ENCODE measurements around the gene CDKN2AIP.
"Not testable (repeated sequence)": the region's sequence is repeated elsewhere in the genome, so short reads cannot be mapped to it uniquely, and the experiment has no call there.

The CDKN2AIP gene

DNA sequence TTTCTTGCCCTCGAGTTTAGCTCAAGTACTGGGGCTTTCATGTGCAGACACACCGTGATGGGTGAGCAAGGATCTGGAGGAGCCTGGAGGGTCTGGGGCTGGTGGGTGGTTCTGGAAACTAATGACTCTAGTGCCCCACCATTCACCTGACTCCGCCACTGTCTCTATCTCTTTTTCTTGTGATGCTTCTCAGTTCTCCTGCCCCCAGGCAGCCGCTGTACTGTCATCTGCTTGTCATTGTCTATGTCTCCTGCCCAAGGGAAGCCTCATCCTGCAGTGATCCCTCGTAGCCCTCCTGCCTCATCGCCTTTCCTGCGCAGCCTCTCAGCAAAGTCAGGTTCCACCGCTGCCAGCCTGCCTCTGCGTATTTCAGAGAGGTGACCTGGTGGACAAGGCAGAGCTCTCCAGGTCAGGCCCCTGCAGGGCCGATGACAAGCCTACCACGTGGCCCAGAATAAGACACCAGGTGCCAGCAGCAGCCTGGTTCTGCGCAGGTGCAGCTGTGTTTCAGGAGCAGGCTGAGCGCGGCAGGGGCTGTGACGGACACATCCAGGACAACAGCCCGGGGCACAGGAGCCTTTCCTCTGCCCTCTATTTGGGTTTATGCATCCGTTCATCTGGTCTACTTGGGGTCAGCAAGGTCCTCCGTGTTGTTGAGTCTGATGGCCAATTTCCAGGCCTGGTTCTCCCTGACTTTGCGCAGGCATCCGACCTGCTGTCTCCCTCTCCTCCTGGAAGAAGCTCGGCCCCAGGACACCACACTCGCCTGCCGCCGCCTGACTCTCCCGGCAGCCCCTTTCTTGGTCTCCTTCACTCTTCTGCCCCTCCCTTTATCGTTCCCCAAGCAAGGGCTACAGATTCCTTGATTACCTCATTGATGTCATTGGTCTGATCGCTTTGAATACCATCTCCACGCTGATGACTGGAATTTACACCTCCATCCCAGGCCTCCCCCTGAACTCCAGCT is 30.9 kb upstream of the CDKN2AIP start:
- DNase-seq: no peak

DNA sequence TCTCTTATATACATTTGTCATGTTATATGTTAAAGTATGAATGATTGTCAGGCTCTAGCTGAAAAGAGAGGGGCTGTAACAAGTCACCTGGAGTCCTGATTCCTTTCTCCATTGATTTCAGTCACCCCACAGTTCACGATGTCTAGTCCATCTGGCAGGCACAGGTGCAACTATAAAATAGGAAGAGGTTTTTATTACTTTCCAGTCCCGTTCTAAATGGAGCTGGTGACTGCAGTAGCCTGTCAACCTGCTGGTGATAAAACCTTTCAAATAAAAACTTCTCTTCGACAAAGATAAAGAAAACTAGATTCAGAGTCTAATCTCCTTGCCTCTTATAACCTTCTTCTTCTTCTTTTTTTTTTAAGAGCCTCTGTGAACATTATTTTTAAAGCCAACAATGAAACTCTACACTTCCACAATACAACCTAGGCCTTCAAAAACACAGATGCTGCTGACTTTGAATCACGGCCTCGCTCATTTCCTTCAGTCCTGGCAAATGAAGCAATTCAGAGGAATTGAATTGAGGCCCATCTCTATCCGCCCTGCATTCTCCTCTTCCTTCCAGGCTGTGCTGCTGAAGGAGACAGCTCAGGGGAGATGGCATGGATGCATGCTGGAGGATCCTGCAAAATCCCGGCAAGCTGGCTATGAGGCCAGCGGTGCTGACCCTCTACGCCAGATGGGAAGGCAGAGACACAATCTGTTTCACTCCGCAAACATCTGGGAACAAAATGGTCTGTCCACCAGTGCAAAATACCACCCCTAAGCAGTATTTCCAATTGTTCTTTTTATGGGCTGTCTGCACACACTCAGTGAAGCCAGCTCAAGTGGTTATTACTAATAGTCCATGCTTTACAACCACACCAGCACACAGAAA is 27.3 kb upstream of the CDKN2AIP start:
- DNase-seq: no peak

DNA sequence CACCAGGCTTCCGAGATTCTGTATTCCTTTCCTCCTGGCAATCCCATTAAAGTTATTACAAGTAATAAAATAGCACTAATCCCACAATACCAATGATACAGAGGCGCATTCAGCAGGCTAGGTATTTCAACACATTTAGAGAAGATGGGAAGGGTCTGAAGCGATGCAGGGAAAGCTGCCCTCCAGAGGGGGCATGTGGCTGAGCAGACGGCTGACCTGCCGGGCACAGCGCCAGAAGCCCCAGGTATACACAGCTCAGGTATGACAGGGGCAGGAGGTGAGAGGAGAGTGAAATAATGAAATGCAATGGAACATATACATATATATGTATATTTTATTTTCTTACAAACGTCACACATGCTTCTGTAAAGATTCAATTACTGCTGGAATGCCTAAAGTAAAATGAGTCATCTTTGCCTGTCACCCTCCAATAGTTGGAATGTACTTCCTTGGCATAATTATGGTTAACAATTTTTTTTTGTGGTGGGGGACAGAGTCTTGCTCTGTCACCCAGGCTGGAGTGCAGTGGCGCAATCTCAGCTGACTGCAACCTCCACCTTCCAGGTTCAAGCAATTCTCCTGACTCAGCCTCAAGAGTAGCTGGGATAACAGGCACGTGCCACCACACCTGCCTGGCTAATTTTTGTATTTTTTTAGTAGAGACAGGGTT is 21.3 kb upstream of the CDKN2AIP start:
- DNase-seq: no peak

DNA sequence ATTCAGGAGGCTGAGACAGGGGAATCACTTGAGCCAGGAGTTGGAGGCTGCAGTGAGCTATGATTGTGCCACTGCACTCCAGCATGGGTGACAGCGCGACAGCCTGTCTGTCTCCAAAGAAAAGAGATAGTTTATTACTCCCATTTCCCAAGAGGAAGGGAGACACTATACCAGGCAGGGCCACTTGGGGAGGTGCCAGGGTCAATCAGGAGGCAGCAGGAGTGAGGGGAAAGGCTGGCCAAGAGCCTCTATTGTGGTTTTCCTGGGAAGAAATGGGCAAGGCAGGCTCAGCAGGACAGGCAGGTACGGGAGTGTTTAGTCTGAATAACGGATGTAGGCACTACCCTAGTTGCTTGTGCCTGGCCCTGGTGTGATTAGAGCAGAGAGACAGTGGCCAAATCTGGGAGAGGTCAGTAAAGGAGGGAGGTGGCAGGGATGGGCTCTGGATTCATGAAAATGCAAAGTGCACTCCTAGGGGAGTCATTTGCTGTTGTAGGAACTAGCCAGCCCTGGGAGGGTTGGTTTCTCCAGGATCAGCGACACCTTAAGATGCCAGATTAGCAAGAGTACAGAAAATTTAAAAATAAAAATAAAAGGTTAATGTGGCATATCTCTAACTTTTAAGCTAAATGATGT is 20.2 kb upstream of the CDKN2AIP start:
- no peak for DNase-seq

DNA sequence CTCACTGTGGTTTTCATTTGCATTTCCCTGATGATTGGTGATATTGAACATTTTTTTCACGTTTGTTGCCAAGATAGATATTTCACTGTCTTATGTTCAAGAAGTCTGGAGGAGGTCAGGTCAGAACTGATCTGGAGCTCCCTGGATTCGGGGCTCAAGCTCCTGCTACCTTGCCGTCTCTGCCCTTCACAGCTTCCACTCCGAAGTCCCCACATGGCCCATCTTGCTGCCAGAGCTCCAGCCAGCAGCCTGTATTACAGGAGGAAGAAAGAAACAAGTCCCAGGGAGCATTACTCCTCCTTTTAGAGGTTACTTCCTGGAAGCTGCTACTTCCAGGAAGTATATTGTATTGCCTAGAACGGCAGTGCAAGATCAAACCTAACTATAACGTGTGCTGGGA is 17.9 kb upstream of the CDKN2AIP start:
- DNase-seq: no peak

DNA sequence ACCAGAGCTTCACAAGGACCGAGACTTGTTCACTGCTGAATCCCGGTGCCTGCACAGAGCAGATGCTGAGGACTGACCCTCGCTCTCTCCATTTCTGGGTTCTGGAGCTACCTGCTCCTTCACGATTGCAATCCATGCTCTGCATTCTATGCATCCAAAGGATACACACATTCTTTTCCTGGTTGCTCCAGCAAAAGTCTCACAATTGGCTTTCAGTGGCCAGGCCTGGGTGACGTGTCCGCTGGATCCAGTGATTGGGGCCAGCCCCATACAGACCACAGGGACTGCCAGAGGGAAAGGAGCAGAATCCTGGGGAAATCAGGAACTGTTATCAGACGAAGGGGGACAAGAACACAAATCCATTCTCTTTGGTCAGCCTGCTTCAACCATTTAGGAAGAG is 14.9 kb upstream of the CDKN2AIP start:
- no peak for DNase-seq

DNA sequence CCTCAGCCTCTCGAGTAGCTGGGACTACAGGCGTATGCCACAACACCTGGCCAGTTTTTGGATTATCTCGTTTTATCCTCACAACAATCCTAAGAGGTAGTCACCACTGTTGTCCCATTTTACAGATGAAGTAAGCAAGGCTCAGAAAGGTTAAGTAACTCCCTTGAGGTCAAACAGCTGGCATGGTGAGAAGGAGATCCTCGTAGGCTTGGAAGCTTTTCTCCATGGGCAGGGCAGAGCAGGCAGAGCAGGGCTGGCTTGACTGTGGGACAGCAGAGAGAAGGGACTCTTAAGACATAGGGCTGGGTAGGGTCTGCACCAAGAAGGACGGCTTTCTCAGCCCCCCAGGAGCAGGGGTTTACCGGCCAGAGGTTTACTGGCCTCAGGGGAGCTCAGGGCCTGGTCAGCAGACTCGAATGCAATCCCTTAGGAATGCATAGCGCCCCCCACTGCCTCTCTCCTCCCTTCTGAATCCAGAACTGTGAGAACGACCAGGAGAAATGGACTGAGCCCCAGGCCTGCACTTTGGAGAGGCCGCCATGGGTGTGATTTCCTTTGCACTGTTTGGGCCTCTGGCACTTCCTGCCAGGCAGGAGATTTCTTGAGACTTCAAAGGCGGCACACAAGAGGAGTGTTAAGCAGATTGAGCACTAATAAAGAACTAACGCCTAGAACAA is 14.0 kb upstream of the CDKN2AIP start:
- DNase-seq: no peak

DNA sequence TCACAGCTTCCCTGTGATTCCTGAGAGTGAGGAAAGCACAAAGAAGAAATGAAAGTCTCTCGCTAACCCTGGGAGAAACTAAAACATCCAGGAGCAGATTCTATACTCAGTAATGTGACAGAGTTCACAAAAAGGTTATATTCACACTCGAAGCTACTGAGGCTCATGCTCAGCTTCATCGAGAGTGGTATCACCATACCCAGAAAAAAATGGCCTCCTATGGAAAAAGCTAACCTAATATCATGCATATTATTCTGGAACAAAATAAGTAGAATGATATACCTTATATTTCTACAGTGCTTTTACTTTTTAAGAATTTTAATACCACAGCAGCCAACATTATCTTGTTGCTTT is 13.5 kb upstream of the CDKN2AIP start:
- no peak for DNase-seq

DNA sequence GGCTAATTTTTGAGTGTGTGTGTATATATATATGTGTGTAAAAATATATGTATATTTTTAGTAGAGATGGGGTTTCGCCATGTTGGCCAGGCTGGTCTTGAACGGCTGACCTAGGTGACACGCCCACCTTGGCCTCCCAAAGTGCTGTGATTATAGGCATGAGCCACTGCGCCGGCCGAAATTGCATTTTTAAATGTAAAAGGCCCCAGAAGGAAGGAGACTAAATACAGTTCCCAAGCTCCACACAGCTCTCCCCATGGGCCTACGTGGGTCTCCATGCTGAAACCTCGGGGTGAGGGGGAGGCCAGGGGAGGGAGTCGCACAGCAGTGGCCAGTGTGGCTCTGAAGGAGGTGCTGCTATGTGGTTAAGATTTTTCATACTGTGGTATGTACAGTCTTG is 12.8 kb upstream of the CDKN2AIP start:
- DNase-seq: no peak

DNA sequence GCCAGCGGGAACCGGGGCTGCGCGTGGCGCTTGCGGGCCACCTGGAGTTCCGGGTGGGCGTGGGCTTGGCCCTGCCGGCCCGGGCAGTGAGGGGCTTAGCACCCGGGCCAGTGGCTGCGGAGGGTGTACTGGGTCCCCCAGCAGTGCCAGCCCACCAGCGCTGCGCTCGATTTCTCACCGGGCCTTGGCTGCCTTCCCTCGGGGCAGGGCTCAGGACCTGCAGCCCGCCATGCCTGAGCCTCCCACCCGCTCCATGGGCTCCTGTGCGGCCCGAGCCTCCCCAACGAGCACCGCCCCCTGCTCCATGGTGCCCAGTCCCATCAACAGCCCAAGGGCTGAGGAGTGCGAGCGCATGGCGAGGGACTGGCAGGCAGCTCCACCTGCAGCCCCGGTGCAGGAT is 11.3 kb upstream of the CDKN2AIP start:
- not testable (repeated sequence) for DNase-seq

DNA sequence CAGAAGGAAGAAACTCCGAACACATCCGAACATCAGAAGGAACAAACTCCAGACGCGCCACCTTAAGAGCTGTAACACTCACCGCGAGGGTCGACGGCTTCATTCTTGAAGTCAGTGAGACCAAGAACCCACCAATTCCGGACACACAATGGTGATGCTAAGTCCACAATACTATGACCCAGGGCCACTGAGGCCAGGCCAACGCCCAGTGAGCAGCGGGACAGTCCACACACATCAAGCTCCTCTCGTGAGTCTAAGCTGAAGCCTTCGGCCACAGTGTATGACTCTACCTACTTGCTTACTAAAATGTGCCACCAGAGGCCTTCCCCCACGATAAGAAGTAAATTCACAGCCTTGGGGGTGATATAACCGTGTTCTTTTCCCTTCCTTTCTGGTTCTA is 10.2 kb upstream of the CDKN2AIP start:
- no peak for DNase-seq

DNA sequence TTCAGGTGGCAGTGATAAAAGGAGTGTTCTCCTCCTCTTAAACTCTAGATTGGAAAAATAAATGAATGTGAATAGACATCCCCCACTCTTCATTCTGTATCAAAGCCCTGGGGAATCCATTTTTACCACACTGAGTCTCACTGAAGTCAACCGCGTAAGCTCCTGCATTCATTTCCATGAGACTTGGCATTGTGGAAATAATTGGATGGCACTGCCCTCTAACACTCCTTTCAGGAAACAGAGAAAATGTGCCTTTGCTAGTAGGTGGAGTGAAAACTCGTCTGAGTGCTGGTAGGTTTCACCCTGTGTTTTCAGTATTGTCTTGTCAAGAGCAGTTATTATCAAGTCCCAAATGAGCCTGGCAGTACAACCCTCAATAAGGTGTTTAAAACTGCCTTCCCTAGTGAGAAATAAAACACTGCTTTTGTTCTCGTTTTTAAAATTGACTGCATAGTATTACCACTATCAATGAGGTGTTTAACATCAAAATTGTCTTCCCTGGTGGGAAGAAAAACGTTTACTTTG is 9.7 kb upstream of the CDKN2AIP start:
- no peak for DNase-seq

DNA sequence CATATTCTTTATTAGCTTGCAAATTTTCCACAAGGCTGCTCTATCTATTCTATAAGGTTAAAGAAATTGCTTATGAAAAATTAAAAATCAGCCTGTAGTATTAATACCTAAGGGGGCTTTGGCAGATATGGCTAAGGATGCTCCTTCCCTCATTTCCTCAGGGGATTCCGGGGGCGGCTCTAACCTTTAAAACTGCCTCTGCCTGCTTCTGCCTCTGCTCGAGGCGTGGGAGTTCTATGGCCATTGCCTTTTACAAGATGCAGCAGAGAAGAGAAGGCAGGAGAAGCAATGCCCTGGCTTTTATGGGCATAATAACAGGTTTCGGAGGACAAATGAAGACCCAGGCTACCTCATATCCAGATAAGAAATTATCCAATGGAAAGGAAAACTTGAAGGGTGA is 8.6 kb upstream of the CDKN2AIP start:
- no peak for DNase-seq

DNA sequence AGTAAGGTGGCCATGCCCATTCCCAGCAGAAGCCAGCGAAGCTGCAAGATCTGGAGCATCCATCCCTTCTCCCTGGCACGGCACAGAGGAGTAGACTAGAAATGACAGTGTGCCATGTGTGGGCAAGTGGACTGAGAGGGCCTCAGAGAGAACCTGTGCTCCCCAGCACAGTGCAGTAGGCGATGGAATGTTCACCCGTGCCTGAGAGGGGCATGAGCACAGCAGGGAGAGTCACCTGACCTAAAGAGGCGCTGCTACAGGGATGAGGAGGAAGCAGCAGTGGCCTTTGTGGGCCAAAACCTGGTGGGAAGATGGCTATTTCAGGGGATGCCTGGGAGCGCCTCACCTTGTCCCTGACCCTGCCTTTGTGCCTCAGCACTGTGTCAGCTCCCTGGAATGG is 8.0 kb upstream of the CDKN2AIP start:
- DNase-seq: no peak

DNA sequence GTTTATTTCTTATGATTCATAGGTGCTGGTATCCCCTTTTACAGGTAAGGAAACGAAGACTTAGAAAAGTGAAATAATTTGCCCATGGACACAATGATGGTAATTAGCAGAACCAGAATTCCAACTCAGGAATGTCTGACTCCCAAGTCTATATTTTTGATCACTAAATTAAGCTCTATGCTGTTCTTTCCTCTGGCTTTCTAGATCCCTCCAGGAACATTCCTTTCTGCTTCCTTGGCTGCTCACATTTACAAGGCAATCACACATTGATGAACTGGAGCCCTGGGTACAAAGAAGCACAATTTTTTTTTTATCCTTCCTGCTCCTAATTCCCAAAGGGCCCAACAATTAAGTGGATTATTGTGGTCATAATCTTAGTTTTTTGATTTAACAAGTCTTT is 7.0 kb upstream of the CDKN2AIP start:
- DNase-seq: no peak

DNA sequence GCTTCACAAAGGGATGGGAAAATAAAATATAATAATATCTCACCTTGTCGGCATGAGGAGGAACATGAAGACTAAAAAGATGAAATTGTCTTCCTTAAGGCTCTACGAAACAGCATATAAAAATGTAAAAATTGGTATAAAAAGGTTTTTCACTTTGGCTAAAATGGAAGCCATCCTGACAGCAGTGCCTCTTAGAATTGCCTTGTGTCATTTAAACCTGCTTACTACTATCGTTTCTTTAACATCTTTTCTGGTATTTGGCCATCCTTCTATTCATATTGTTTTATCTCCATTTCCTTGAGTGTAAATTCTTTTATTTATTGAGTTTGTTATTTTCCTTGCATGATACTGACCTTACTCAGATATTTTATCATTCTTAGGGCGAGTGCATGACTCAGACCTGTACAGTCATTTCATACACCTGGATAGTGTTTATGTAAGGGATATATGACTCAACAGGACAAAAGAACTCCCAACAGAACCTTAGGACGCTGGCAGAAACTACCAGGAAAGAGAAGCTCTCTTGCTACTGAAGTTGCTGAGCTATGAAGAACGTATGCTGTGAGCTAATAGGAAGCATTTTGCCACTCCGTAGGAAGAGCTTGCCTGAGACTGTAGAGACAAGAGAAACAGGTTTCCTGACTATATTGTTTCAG is 5.8 kb upstream of the CDKN2AIP start:
- DNase-seq: peak; percentile 75

DNA sequence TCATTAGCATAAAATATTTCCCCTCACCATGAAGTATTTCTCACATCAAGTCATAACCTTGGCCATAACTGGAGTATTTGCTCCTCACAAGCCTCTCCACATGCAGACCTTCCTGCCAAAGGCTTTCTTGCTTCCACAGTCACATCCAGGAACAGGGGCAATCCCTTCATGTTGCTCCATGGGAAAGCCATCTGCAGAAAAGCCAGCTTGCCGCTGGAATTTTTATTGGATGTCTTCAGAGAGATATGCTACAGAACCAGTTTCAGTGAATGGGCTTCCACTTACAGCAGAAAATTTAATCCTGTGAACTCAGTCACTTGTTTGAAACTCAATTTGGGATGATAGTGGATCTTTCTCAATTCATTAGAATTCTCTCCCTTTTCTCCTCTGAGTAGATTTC is 3.2 kb upstream of the CDKN2AIP start:
- DNase-seq: no peak

DNA sequence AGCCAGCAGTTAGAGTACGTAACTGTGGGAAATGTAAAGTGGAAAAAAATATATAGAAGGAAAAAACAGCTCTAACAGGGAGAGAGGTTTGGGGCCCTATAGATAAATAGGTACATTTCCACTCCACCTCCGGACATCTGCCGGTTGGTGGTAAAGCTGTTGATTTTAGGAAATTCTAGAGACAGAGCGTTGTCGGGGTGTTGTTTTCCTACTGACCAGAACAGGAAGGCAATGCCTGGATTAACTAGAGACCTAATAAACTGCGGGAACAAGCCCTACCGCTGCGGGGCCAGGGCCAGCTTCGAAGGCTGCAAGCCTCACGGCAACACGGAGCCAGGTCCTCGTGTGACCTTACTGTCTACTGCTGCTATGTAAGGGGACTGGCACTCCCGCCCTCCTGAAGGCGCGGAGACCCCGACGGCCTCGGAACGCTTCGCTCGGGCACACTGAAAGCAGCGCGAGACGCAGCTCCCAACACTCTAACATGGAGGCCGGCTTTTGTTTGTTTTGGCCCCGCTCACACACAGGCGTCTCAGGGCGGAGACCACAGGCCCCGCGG is 702 bp upstream of the CDKN2AIP start:
- no peak for DNase-seq

DNA sequence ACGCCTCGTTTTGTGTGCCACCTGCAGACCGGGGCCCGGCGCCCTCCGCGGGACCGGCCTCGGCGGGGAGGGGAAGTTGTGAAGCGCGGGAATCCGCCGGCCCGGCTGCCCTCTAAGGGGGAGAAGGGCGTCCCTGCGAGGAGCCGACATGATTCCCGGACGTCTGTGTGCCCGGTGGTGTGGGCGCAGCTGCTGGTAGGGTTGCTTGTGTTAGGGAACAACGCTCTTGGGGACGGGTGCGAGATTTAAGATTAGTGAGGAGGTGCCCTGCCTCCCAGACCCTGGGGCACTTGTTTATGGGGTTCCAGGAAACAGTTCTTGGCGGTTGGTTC is 627 bp downstream of the CDKN2AIP start:
- peak; percentile 53 for DNase-seq

DNA sequence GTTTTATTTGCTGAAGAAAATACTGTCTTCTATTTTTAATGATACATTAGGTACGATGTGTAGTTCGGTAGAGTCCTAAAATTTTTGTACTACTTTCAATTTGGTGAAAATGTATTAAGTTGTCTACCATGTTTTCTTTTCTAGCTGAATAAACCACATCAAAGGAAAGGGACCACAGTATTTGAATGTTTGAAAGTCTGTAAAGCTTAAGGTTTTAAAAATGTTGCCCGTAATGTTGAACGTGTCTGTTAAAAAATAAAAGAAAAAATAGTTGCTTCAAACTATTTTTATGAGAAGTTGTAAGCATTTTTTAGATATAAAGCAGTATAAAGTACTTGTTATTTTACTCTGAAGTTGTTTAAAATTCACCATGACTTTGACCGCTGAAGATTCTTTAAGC is 3.2 kb downstream of the CDKN2AIP start:
- no peak for DNase-seq

DNA sequence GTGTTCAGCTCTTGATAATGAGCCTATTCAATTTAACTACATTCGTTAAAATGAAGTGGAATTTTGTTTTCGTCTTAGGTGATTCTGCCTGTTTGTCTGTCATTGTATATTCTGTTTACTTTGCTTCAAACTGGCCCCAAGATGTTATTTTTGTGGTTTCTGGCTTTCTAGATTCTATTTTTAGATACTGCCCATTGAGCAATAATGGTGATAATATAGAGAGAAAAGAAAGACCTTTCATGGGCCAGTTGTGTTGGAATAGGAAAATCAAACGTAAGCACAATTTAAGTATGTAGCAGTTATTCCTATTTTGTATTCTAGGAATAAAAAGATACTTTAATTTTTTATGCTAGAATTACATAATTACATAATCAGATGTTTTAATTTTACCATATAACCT is 4.0 kb downstream of the CDKN2AIP start:
- no peak for DNase-seq
